HUES6 (cell line): ENCODE results near the gene PDE4D.

Source experiments
- H3K27ac ChIP-seq: 2 replicates; pipeline ENCODE4 v1.7.0; 2013; ENCODE audit warnings: low read depth, mild to moderate bottlenecking, low read length, inconsistent platforms
- H3K27me3 ChIP-seq: 2 replicates; pipeline ENCODE4 v1.6.1; 2013; ENCODE audit warnings: low read length; ENCODE audit not compliant: control insufficient read depth, insufficient read depth
- H3K36me3 ChIP-seq: 2 replicates; pipeline ENCODE4 v1.6.1; 2013; ENCODE audit warnings: low read length; ENCODE audit not compliant: control insufficient read depth, insufficient read depth
- H3K4me1 ChIP-seq: 2 replicates; pipeline ENCODE4 v1.6.1; 2013; ENCODE audit warnings: low read length; ENCODE audit not compliant: control insufficient read depth, insufficient read depth
- H3K4me3 ChIP-seq: 2 replicates; pipeline ENCODE4 v1.5.1; 2013; ENCODE audit warnings: low read depth, low read length
- H3K9ac ChIP-seq: one replicate; pipeline ENCODE4 v1.6.1; 2013; ENCODE audit warnings: mild to moderate bottlenecking, low read length
- H3K9me3 ChIP-seq: 2 replicates; pipeline ENCODE4 v1.6.1; 2013; ENCODE audit warnings: low read depth, low read length; ENCODE audit not compliant: control insufficient read depth, insufficient read depth

PDE4D gene

DNA sequence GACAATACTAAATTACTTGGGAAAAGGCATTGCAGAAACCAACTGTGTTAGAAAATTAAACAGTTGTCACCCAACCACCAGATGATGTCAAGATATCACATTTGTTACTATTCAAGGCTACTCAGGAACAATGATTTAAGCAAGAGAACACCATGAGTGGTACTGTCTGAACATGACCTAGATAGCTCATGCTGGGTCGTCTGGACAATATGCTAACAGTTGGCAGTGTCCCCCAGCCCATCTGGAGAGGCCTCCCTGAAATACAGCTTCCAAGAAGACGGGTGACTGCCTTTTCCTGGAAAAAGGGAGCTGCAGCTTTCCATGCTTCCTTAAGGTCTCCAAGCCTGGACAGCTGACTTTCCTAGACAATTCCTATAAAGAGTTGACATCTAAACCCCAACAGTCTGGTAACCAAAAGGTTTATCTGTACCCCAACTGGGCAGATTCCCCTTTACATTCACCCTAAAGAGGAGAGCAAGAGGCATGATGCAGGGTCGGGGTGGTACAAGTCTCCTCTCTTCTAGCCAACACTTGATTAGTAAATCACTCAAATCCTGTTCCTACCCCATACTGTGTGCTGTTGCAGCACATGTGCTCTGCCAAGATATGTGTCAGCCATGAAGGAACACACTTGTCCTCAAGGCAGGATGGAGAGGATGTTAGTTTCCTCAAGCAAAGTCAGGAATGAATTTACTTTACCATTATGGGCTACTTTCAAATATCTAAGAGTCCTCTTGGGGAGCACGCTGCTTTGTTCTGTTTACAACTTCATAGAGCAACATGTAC lies 433.0 kb downstream of the PDE4D start:
- Histone ChIP-seq H3K27me3 (no peaks in the 10 kb centered on the region), H3K4me3 (no peak overlapping the region)

DNA sequence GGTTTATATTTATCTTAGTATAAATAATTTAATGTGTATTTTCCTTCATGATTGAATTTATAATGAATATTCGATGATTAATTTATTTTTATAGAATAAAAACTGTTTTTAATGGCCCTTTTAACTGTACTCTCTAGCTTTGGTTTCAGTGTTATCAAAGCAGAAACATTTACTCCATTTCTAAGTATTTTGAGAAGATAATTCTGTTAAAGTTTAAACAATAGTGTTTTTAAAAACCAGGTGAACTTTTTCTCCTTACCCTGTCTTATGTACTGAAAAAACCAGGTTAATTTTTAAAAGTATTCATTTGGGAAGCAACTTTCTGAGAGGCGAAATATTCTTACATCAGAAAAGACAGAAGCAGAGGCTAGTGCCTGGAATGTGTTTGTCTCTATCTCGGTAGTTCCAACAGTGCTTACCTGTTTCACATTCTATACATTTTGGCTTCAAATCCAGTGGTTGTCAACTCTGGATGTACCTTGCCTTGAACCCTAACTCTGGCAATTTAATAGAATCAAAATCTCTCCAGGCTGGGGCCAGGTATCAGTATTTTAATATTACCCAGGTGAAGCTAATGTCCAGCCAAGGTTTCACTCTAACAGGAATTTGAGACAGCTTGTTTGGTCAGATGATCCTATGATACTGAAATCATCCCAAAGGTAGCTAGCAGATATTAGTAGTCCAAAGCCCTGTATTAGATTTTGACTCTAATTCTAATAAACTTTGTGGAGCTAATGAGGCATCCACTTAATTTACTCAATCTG lies 434.4 kb downstream of the PDE4D start:
- Histone ChIP-seq H3K4me1 (no peaks in the 10 kb centered on the region), H3K9me3 (peaks cover 18% of the 10 kb centered on the region), H3K27ac (no peak overlapping the region), H3K36me3 (no peaks in the 10 kb centered on the region), H3K9ac (no peak overlapping the region), H3K4me3 (no peak overlapping the region), H3K27me3 (no peaks in the 10 kb centered on the region)

More for the DNA sequence above, 433.0 kb downstream of the PDE4D start:
- no peaks in the 10 kb centered on the region for H3K36me3 ChIP-seq
- peaks cover 13% of the 10 kb centered on the region for H3K9me3 ChIP-seq
- no peak overlapping the region for H3K27ac ChIP-seq
- no peak overlapping the region for H3K9ac ChIP-seq
- H3K4me1 ChIP-seq = no peaks in the 10 kb centered on the region; the same call in 1 of the 2 replicates

DNA sequence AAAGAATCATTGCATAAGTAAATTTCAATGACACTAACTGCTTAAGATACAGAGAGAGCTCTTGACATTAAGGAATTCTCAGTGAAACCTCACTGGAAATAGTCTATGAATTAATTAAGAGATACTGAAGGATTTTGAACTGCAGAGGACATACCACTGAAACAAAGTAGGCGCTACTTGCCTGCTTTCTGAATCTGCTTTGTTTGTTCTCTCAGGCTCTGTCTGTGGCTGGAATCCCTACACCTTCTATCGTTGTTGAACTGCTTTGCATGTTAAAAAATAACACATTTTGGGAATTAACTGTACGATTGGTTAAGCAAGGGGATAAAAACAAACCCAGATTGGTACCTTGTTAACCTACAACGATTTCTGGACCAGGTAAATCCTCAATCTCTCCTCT lies 435.2 kb downstream of the PDE4D start:
- Histone ChIP-seq H3K9ac (no peak overlapping the region), H3K27ac (no peak overlapping the region), H3K27me3 (no peaks in the 10 kb centered on the region), H3K4me3 (no peak overlapping the region), H3K36me3 (no peaks in the 10 kb centered on the region), H3K9me3 (peaks cover 18% of the 10 kb centered on the region), H3K4me1 (no peaks in the 10 kb centered on the region)

DNA sequence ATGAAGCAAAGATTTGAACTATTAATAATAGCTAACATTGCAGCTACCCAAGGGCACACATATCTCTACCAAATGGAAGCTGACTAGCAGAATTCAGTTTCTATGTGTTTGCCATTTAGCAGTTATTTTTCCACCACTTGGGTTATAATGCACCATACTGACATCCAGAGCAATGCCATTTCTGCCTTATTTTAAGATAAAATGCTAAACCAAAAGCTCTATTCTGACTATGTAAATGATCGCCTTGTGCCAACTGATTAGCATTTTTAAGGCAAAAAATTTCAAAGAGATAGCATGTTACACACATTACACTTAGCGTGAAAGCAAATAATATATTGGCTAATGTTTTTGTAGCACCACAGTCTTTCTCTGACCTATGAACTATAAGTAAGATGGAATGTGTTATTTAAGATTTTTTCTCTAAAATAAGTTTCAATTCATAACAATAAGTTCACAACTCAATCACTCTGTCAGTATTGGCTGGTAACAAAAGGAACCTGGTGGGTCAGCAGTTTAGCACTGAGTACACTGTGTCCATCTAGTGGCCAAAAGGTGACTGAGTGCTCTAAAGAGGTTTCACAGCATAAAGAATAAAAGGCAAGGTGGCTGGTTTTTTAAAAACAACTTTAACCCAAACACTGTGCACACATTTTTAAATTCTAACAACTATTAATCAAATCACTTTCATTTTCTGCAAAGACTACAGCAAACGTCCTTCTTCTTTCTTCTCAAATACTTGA lies 443.5 kb downstream of the PDE4D start:
- Histone ChIP-seq H3K4me1 (no peaks in the 10 kb centered on the region), H3K4me3 (no peak overlapping the region), H3K36me3 (no peaks in the 10 kb centered on the region), H3K27ac (no peak overlapping the region), H3K9ac (no peak overlapping the region), H3K27me3 (no peaks in the 10 kb centered on the region), H3K9me3 (peaks cover 12% of the 10 kb centered on the region)

DNA sequence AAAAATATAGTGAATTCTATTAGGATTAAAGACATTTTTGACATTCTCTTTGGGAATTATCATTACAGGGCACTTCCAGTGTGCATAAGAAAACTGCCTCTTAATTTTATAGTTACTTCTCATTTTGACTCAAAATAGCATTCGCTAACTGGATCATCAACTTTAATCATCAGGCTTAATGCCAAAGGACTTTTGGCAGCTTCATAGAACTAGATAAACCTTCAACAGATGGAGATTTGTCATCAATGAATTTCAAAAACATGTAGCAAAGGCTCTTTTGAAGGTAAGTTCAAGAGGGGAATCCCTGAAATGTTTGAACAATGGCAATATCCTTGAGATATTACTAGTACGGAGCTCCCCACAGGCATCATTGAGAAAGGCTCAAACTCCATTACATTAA lies 447.2 kb downstream of the PDE4D start:
- no peaks in the 10 kb centered on the region for H3K27me3 ChIP-seq
- no peak overlapping the region for H3K9ac ChIP-seq
- H3K27ac ChIP-seq = no peak overlapping the region
- no peaks in the 10 kb centered on the region for H3K4me1 ChIP-seq
- H3K9me3 ChIP-seq = peaks cover 12% of the 10 kb centered on the region
- H3K4me3 ChIP-seq = no peak overlapping the region
- H3K36me3 ChIP-seq = no peaks in the 10 kb centered on the region

DNA sequence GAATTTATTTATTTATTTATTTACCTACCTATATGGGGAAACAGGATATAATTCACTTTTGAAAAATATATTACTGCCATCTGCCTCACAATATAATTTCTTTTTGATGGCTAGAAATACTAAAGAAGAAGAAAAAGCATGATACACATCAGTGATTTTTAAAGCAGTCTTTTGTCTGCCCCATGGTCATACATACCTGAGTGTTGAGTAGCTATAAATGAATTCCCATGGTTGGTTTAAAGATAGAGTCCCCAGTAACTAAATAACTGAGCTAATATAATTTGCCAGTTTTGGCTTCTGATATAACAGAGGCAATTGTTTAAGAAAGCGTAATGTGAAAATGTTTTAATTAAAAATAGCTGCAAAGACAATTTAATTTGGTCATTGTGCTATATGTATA lies 447.8 kb downstream of the PDE4D start:
- Histone ChIP-seq H3K4me3 (no peak overlapping the region), H3K36me3 (no peaks in the 10 kb centered on the region), H3K4me1 (no peaks in the 10 kb centered on the region)

DNA sequence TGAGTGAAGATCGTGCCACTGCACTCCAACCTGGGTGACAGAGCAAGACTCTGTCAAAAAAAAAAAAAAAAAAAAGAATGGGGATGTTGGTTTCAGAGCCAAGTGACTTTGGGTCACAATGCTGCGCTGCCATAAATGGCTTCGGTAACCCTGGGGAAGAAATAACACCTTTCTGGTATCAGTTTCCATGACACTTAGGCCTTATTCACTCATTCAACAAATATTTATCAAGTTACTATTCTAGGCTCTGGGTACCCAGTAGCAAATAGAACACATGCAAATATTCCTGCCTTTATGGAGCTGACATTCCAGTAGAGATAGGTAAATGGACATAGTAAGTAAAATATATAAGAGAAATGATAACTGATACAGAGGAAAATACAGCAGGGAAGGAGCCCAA lies 454.2 kb downstream of the PDE4D start:
- Histone ChIP-seq H3K4me3 (no peak overlapping the region), H3K27ac (no peak overlapping the region)

More for the DNA sequence above, 447.8 kb downstream of the PDE4D start:
- Histone ChIP-seq H3K9me3 (peaks cover 12% of the 10 kb centered on the region), H3K9ac (no peak overlapping the region), H3K27ac (no peak overlapping the region), H3K27me3 (no peaks in the 10 kb centered on the region)

DNA sequence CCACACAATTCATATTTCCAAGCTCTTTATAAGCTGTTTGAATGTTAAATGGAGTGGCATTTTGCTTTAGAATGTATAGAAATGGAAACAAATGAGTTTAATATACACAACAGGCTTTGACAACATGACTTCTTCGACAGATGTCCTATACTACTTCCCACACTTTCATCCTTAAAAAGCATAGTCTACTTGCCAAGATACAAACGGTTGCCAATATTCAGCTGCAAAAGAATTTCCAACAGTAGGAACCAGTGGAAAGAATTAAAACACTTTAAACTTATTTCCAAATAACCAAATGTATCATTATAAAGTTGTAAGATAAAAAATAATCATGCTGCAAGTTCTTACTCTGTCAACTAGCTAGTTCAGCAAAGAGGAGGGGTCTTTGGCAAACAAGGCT lies 456.4 kb downstream of the PDE4D start:
- Histone ChIP-seq H3K9ac (no peak overlapping the region), H3K27ac (no peak overlapping the region), H3K4me3 (no peak overlapping the region), H3K9me3 (no peaks in the 10 kb centered on the region), H3K36me3 (no peaks in the 10 kb centered on the region), H3K4me1 (no peaks in the 10 kb centered on the region), H3K27me3 (no peaks in the 10 kb centered on the region)

More for the DNA sequence above, 454.2 kb downstream of the PDE4D start:
- H3K9me3 ChIP-seq = no peaks in the 10 kb centered on the region
- no peak overlapping the region for H3K9ac ChIP-seq
- H3K4me1 ChIP-seq = no peaks in the 10 kb centered on the region
- H3K36me3 ChIP-seq = no peaks in the 10 kb centered on the region
- no peaks in the 10 kb centered on the region for H3K27me3 ChIP-seq

DNA sequence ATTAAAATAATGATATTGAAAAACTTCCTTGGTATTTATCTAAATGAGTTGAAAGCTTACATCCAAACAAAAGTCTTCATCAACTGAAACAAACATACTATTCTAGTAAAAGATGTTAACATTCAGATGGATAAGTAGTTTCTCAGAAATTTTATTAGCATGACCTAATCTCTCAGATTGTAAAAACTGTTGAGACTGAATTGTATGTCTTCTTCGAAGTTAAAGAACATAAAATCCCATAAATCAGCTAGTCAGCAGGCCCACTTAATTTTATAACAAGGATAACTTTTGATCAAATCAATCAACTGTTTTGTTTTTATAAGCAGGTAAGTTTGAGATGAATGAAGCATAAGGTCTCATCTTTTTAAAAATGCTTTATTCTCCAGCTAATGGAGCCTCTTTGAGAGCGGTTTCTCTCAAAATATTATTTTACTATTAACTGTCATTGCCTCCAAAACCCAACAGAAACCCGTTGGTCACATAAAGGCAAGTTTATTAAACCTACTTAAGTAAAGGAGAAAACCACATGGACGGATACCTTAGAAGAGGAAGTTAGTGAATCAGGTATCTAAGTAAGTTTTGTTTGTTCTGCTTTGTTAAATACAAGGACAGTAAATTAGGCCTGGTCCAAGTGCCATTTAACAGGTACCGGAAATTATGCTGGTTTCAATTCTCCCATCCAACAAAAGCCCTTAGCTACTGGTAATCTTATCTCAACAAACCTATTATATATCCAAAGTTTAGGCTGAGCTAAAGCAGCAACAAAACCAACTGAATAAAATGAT lies 457.0 kb downstream of the PDE4D start:
- no peaks in the 10 kb centered on the region for H3K4me1 ChIP-seq
- no peak overlapping the region for H3K9ac ChIP-seq
- no peaks in the 10 kb centered on the region for H3K27me3 ChIP-seq
- H3K27ac ChIP-seq = no peak overlapping the region
- H3K36me3 ChIP-seq = no peaks in the 10 kb centered on the region
- H3K4me3 ChIP-seq = no peak overlapping the region
- no peaks in the 10 kb centered on the region for H3K9me3 ChIP-seq

DNA sequence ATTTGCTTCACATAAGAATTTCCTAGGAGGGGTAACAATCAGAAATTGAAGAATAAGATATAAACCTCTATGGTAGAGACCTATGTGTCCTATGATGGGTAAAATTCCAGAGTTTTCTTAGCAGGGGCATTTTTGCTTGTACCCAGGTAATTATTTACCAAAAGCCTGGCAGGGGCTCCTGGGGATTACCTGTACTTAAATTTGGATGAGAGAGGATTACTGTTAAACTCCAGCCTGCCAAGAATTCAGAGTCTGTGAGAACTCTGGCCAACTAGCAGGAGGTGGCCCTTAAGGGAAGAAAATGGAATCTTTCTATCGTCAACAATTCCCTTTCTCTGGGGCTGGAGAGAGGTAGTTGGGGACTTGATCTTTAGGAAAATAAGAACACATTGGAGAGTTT lies 460.4 kb downstream of the PDE4D start:
- H3K27me3 ChIP-seq = no peaks in the 10 kb centered on the region

More for the DNA sequence above, 460.4 kb downstream of the PDE4D start:
- Histone ChIP-seq H3K9ac (no peak overlapping the region), H3K9me3 (no peaks in the 10 kb centered on the region), H3K36me3 (no peaks in the 10 kb centered on the region), H3K4me1 (no peaks in the 10 kb centered on the region), H3K4me3 (no peak overlapping the region), H3K27ac (no peak overlapping the region)
